SU-DHL-6 (cell line): ENCODE measurements around the gene CATSPERE.

Experiments
- H2AFZ ChIP-seq: fragments of 200-600 bp; sonication (generic); 2 replicates; pipeline ENCODE4 v1.6.1; 2014; ENCODE audit warnings: low read depth, mild to moderate bottlenecking, moderate library complexity, mixed read lengths, antibody characterized with exemption, low read length; ENCODE audit not compliant: severe bottlenecking
- H3F3A ChIP-seq: fragments of 200-600 bp; shearing (Covaris generic); 2 replicates; pipeline ENCODE4 v1.6.0; 2016; ENCODE audit warnings: antibody characterized with exemption, mild to moderate bottlenecking; ENCODE audit not compliant: insufficient read depth
- H3K27ac ChIP-seq: fragments of 200-600 bp; sonication (generic); 2 replicates; pipeline ENCODE4 v1.5.1; 2016; ENCODE audit warnings: low read depth, mild to moderate bottlenecking, low read length, moderate library complexity, mixed read lengths
- H3K27me3 ChIP-seq: fragments of 200-600 bp; sonication (generic), shearing (Covaris generic); 2 replicates; pipeline ENCODE4 v1.6.0; 2014; ENCODE audit warnings: mild to moderate bottlenecking, low read length
- H3K36me3 ChIP-seq: fragments of 200-600 bp; sonication (generic); 2 replicates; pipeline ENCODE4 v1.6.1; 2014; ENCODE audit warnings: mild to moderate bottlenecking, low read length, mixed read lengths
- H3K4me2 ChIP-seq: fragments of 300-600, 200-600 bp; shearing (Covaris generic), sonication (generic); 2 replicates; pipeline ENCODE4 v1.6.0; 2014; ENCODE audit warnings: low read length, low read depth, mild to moderate bottlenecking; ENCODE audit not compliant: poor library complexity, severe bottlenecking
- H3K4me3 ChIP-seq: fragments of 200-600 bp; sonication (generic); 2 replicates; pipeline ENCODE4 v1.5.1; 2014; ENCODE audit warnings: antibody characterized with exemption, low read length, mild to moderate bottlenecking, mixed read lengths; ENCODE audit not compliant: insufficient read depth, poor library complexity, severe bottlenecking
- H3K79me2 ChIP-seq: fragments of 200-600 bp; sonication (generic); 2 replicates; pipeline ENCODE4 v1.6.1; 2014; ENCODE audit warnings: mild to moderate bottlenecking, low read length, moderate library complexity; ENCODE audit not compliant: insufficient read depth
- H3K9ac ChIP-seq: fragments of 200-600 bp; sonication (generic); 2 replicates; pipeline ENCODE4 v1.7.0; 2014; ENCODE audit warnings: mild to moderate bottlenecking, low read length
- H3K9me2 ChIP-seq: fragments of 200-600 bp; sonication (generic); replicated peaks from 2 replicates; pipeline ENCODE4 v1.6.1; 2014; ENCODE audit warnings: low read length; ENCODE audit not compliant: insufficient read depth
- H3K9me3 ChIP-seq: fragments of 200-600 bp; sonication (generic); 2 replicates; pipeline ENCODE4 v1.6.1; 2014; ENCODE audit warnings: low read length, mixed read lengths; ENCODE audit not compliant: insufficient read depth
- H4K20me1 ChIP-seq: fragments of 200-600 bp; sonication (generic); 2 replicates; pipeline ENCODE4 v1.6.1; 2014; ENCODE audit warnings: low read depth, mild to moderate bottlenecking, antibody characterized with exemption, low read length, moderate library complexity, mixed read lengths
- EZH2phosphoT487 ChIP-seq: fragments of 200-600 bp; sonication (generic), shearing (Covaris generic); conservative IDR thresholded peaks from 2 replicates; pipeline ENCODE4 v1.6.1; 2018; ENCODE audit warnings: mild to moderate bottlenecking, antibody characterized with exemption, low read length, moderate library complexity, mixed read lengths
- TF ChIP-seq, protein P1 (sequence below): fragments of 200-600 bp; sonication (generic); IDR thresholded peaks from one replicate; pipeline ENCODE4 v1.5.1; 2017; ENCODE audit warnings: antibody characterized with exemption, mild to moderate bottlenecking, low read length, moderate library complexity; ENCODE audit not compliant: insufficient read depth, poor library complexity, severe bottlenecking

Gene CATSPERE

DNA sequence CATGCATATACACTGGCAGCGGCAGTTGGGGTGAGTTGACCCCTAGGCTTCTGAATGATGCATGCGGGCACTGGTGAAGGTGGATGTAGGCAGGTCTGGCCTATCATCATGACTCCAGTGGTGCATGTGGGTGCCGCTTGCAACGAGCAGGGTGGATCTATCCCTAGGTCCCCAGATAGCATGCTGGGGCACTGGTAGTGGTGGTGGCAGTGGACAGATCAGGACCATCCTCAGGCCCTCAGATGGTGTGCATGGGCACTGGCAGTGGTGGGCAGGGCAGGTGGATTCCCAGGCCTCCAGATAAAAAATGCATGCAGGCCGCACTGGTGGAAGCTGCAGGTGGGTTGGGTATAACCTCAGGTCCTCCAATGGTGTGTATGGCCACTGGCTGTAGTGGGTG is 52.4 kb downstream of the CATSPERE start:
- Histone ChIP-seq H3K9me3 (no peaks in the 10 kb centered on the region), H3K36me3 (no peaks in the 10 kb centered on the region), H3F3A (no peaks in the 10 kb centered on the region), H3K9me2 (no peaks in the 10 kb centered on the region), H3K9ac (no peak overlapping the region), H3K79me2 (no peaks in the 10 kb centered on the region), H2AFZ (no peak overlapping the region), H3K27me3 (no peaks in the 10 kb centered on the region), H3K27ac (no peak overlapping the region), H4K20me1 (no peaks in the 10 kb centered on the region), H3K4me3 (no peak overlapping the region), H3K4me2 (no peak overlapping the region)
- no peak for TF ChIP-seq EZH2phosphoT487
- TF ChIP-seq, protein P1, sequence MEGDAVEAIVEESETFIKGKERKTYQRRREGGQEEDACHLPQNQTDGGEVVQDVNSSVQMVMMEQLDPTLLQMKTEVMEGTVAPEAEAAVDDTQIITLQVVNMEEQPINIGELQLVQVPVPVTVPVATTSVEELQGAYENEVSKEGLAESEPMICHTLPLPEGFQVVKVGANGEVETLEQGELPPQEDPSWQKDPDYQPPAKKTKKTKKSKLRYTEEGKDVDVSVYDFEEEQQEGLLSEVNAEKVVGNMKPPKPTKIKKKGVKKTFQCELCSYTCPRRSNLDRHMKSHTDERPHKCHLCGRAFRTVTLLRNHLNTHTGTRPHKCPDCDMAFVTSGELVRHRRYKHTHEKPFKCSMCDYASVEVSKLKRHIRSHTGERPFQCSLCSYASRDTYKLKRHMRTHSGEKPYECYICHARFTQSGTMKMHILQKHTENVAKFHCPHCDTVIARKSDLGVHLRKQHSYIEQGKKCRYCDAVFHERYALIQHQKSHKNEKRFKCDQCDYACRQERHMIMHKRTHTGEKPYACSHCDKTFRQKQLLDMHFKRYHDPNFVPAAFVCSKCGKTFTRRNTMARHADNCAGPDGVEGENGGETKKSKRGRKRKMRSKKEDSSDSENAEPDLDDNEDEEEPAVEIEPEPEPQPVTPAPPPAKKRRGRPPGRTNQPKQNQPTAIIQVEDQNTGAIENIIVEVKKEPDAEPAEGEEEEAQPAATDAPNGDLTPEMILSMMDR = no peak

DNA sequence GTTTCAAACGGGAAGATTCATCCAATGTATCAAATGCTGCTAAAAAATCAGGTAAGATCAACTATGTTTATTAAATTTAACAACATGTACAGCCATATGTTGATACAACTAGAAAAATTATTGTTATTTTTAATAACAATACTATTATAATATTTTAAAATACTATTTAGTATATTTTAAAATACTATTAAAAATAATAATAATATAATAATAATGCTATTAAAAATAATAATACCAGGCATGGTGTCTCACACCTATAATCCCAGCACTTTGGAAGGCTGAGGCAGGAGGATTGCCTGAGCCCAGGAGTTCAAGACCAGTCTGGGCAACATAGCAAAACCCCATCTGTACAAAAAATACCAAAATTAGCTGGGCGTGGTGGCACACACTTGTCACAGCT is 54.6 kb downstream of the CATSPERE start:
- no peak overlapping the region for H2AFZ ChIP-seq

DNA sequence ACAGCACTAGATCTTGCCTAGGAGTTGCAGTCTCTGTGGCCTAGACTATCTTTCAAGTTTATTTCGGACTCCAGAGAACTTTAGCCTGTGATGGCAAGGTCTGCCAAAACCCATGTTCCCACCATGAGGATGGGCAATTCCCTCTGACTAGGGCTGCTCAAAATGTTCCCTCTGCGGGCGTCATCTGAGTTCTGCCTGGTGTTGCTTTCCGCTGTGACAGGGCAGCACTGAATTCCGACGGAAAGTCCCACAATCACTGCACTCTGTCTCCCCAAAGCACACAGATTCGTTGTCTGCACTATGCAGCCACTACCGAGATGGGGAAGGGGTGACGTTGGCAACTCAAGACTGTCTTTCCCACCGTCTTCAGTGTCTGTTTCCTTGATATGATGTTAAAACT is 75.2 kb downstream of the CATSPERE start:
- Histone ChIP-seq H4K20me1 (no peaks in the 10 kb centered on the region), H3F3A (no peaks in the 10 kb centered on the region), H3K9me2 (no peaks in the 10 kb centered on the region), H3K9me3 (no peaks in the 10 kb centered on the region), H3K79me2 (no peaks in the 10 kb centered on the region), H3K27me3 (no peaks in the 10 kb centered on the region), H3K4me3 (no peak overlapping the region), H3K9ac (no peak overlapping the region), H2AFZ (no peak overlapping the region), H3K36me3 (no peaks in the 10 kb centered on the region), H3K27ac (no peak overlapping the region), H3K4me2 (no peak overlapping the region)
- TF ChIP-seq EZH2phosphoT487 = no peak
- TF ChIP-seq, protein P1 = no peak

More for the DNA sequence above, 54.6 kb downstream of the CATSPERE start:
- Histone ChIP-seq H3K9ac (no peak overlapping the region), H3F3A (no peaks in the 10 kb centered on the region), H3K79me2 (no peaks in the 10 kb centered on the region), H3K27me3 (no peaks in the 10 kb centered on the region), H3K4me2 (no peak overlapping the region), H3K27ac (no peak overlapping the region), H3K4me3 (no peak overlapping the region), H4K20me1 (no peaks in the 10 kb centered on the region), H3K36me3 (no peaks in the 10 kb centered on the region), H3K9me2 (no peaks in the 10 kb centered on the region), H3K9me3 (no peaks in the 10 kb centered on the region)
- TF ChIP-seq, protein P1 = no peak
- no peak for TF ChIP-seq EZH2phosphoT487

DNA sequence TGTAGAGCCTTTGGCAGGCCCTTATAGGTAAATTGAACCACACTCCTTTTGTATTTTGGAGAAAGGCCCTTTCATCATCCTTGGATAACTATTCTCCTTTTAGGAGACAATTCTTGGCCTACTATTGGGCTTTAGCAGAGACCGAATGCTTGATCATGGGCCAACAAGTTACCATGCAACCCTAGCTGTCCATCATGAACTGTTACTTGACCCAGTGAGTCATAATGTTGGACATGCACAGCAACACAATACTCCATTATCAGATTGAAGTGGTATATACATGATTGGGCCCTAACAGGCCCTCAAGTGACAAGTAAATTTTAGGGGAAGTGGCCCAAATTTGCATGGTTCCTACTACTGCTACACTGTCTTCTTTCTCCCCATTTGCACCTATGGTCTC is 84.4 kb downstream of the CATSPERE start:
- no peaks in the 10 kb centered on the region for H3K9me3 ChIP-seq
- no peaks in the 10 kb centered on the region for H3K79me2 ChIP-seq
- H3F3A ChIP-seq = no peaks in the 10 kb centered on the region
- no peaks in the 10 kb centered on the region for H4K20me1 ChIP-seq
- no peaks in the 10 kb centered on the region for H3K9me2 ChIP-seq
- H3K9ac ChIP-seq = no peak overlapping the region
- no peak overlapping the region for H3K4me2 ChIP-seq
- no peak overlapping the region for H3K4me3 ChIP-seq
- H3K27me3 ChIP-seq = no peaks in the 10 kb centered on the region
- TF ChIP-seq, protein P1 = no peak
- TF ChIP-seq EZH2phosphoT487 = no peak
- H3K27ac ChIP-seq = no peak overlapping the region
- H2AFZ ChIP-seq = no peak overlapping the region
- no peaks in the 10 kb centered on the region for H3K36me3 ChIP-seq
